Neural cell (in vitro differentiated cells): Measurements from ENCODE around the gene HS3ST2. TPM values are rescaled to one million over a fixed set of nuclear protein-coding genes. Genes with fewer than 3 reads are reported as not detected.

ENCODE experiments used
- H2AFZ ChIP-seq: fragments of 200-600, 300-800 bp; sonication (generic), shearing (Covaris generic); 2 replicates; pipeline ENCODE4 v1.6.0; 2014; ENCODE audit warnings: low read depth, mild to moderate bottlenecking, antibody characterized with exemption, low read length, moderate library complexity
- H3F3A ChIP-seq: fragments of 200-600 bp; shearing (Covaris generic); 2 replicates; pipeline ENCODE4 v1.6.1; 2016; ENCODE audit warnings: mild to moderate bottlenecking, moderate library complexity, mixed read lengths, antibody characterized with exemption, low read length; ENCODE audit not compliant: insufficient read depth, poor library complexity, severe bottlenecking
- H3K27ac ChIP-seq: fragments of 200-600, 300-800 bp; sonication (generic), shearing (Covaris generic); 2 replicates; pipeline ENCODE4 v1.5.1; 2014; ENCODE audit warnings: mild to moderate bottlenecking, low read length, moderate library complexity
- H3K27me3 ChIP-seq: fragments of 300-800, 200-600 bp; sonication (generic), shearing (Covaris generic); 2 replicates; pipeline ENCODE4 v1.6.0; 2014; ENCODE audit warnings: mild to moderate bottlenecking, low read depth, low read length, moderate library complexity; ENCODE audit not compliant: insufficient read depth
- H3K36me3 ChIP-seq: fragments of 300-800, 200-600 bp; sonication (generic), shearing (Covaris generic); 2 replicates; pipeline ENCODE4 v1.5.1; 2014; ENCODE audit warnings: mild to moderate bottlenecking, antibody characterized with exemption, low read length, moderate library complexity; ENCODE audit not compliant: insufficient read depth
- H3K4me2 ChIP-seq: fragments of 300-800, 200-600 bp; sonication (generic), shearing (Covaris generic); 2 replicates; pipeline ENCODE4 v1.6.0; 2014; ENCODE audit warnings: mild to moderate bottlenecking, low read length
- H3K4me3 ChIP-seq: fragments of 300-800, 200-600 bp; sonication (generic), shearing (Covaris generic); 2 replicates; pipeline ENCODE4 v1.5.1; 2014; ENCODE audit warnings: mild to moderate bottlenecking, low read length, moderate library complexity
- H3K79me2 ChIP-seq: fragments of 200-600 bp; shearing (Covaris generic); replicated peaks from 2 replicates; pipeline ENCODE4 v1.6.0; 2014; ENCODE audit warnings: mild to moderate bottlenecking, low read length, moderate library complexity; ENCODE audit not compliant: insufficient read depth
- H3K9ac ChIP-seq: fragments of 300-800, 200-600 bp; sonication (generic), shearing (Covaris generic); 2 replicates; pipeline ENCODE4 v1.6.1; 2016; ENCODE audit warnings: mild to moderate bottlenecking, low read length, mixed read lengths
- H3K9me2 ChIP-seq: fragments of 200-600 bp; shearing (Covaris generic); 2 replicates; pipeline ENCODE4 v1.6.1; 2016; ENCODE audit warnings: mild to moderate bottlenecking, low read length, mixed read lengths; ENCODE audit not compliant: insufficient read depth
- H3K9me3 ChIP-seq: fragments of 200-600, 300-800 bp; sonication (generic), shearing (Covaris generic); 2 replicates; pipeline ENCODE4 v1.6.1; 2016; ENCODE audit warnings: mild to moderate bottlenecking, mixed run types, low read length, moderate library complexity, mixed read lengths
- H4K20me1 ChIP-seq: fragments of 200-600 bp; shearing (Covaris generic); 2 replicates; pipeline ENCODE4 v1.6.1; 2016; ENCODE audit warnings: mild to moderate bottlenecking, mixed run types; ENCODE audit not compliant: insufficient read depth
- EP300 ChIP-seq: fragments of 450-650 bp; conservative IDR thresholded peaks from 2 replicates; pipeline ENCODE4 v1.6.1; 2014; ENCODE audit warnings: antibody characterized with exemption, mild to moderate bottlenecking, moderate library complexity; ENCODE audit not compliant: poor library complexity, severe bottlenecking
- EZH2 ChIP-seq: fragments of 200-600, 300-800 bp; shearing (Covaris generic), sonication (generic); IDR thresholded peaks from 2 replicates; pipeline ENCODE4 v1.6.1; 2014; ENCODE audit warnings: antibody characterized with exemption, low read length, borderline replicate concordance, mild to moderate bottlenecking; ENCODE audit not compliant: insufficient read depth, poor library complexity, severe bottlenecking
- MXI1 ChIP-seq: fragments of 450-650 bp; conservative IDR thresholded peaks from 2 replicates; pipeline ENCODE4 v1.6.1; 2014; ENCODE audit warnings: antibody characterized with exemption, mild to moderate bottlenecking; ENCODE audit not compliant: poor library complexity, severe bottlenecking
- POLR2AphosphoS5 ChIP-seq: IDR thresholded peaks from 2 replicates; pipeline ENCODE4 v1.6.1; 2012
- RAD21 ChIP-seq: fragments of 450-650 bp; conservative IDR thresholded peaks from 2 replicates; pipeline ENCODE4 v1.6.1; 2014; ENCODE audit warnings: antibody characterized with exemption, mild to moderate bottlenecking, moderate library complexity
- SMC3 ChIP-seq: fragments of 450-650 bp; conservative IDR thresholded peaks from 2 replicates; pipeline ENCODE4 v1.6.1; 2014; ENCODE audit warnings: antibody characterized with exemption, mild to moderate bottlenecking, moderate library complexity; ENCODE audit not compliant: poor library complexity
- TAF1 ChIP-seq: IDR thresholded peaks from 2 replicates; pipeline ENCODE4 v1.6.1; 2012; ENCODE audit warnings: low read depth
- polyA plus RNA-seq: library from polyadenylated mRNA; depleted of rRNA; stranded (reverse); fragments of >200 nt; gene quantifications from 2 replicates; pipeline ENCODE4 v1.2.3, GENCODE V29; 2014
- TF ChIP-seq, protein P1 (sequence below): fragments of 450-650 bp; IDR thresholded peaks from 2 replicates; pipeline ENCODE4 v1.5.1; 2014; ENCODE audit warnings: antibody characterized with exemption, mild to moderate bottlenecking, moderate library complexity; ENCODE audit not compliant: poor library complexity, severe bottlenecking
- TF ChIP-seq, protein P2 (sequence below): IDR thresholded peaks from 2 replicates; pipeline ENCODE4 v1.6.1; 2012; ENCODE audit warnings: borderline replicate concordance

The HS3ST2 gene
- polyA plus RNA-seq, 1 donor from 2014 or later: 3.0 TPM

- Histone ChIP-seq H3K9me3 (no peaks in the 10 kb centered on the region), H3K27me3 (no peaks in the 10 kb centered on the region), H3K4me2 (no peak overlapping the region), H4K20me1 (no peaks in the 10 kb centered on the region), H3K36me3 (no peaks in the 10 kb centered on the region), H3K79me2 (no peaks in the 10 kb centered on the region), H3K27ac (no peak overlapping the region), H3F3A (no peaks in the 10 kb centered on the region), H3K4me3 (no peak overlapping the region), H2AFZ (no peak overlapping the region), H3K9ac (no peak overlapping the region), H3K9me2 (no peaks in the 10 kb centered on the region)
- TF ChIP-seq EZH2: no peak
- TF ChIP-seq SMC3: no peak
- TF ChIP-seq, protein P1, sequence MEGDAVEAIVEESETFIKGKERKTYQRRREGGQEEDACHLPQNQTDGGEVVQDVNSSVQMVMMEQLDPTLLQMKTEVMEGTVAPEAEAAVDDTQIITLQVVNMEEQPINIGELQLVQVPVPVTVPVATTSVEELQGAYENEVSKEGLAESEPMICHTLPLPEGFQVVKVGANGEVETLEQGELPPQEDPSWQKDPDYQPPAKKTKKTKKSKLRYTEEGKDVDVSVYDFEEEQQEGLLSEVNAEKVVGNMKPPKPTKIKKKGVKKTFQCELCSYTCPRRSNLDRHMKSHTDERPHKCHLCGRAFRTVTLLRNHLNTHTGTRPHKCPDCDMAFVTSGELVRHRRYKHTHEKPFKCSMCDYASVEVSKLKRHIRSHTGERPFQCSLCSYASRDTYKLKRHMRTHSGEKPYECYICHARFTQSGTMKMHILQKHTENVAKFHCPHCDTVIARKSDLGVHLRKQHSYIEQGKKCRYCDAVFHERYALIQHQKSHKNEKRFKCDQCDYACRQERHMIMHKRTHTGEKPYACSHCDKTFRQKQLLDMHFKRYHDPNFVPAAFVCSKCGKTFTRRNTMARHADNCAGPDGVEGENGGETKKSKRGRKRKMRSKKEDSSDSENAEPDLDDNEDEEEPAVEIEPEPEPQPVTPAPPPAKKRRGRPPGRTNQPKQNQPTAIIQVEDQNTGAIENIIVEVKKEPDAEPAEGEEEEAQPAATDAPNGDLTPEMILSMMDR: no peak
- TF ChIP-seq EP300: no peak
- no peak for TF ChIP-seq POLR2AphosphoS5
- TF ChIP-seq MXI1: no peak
- TF ChIP-seq, protein P2, sequence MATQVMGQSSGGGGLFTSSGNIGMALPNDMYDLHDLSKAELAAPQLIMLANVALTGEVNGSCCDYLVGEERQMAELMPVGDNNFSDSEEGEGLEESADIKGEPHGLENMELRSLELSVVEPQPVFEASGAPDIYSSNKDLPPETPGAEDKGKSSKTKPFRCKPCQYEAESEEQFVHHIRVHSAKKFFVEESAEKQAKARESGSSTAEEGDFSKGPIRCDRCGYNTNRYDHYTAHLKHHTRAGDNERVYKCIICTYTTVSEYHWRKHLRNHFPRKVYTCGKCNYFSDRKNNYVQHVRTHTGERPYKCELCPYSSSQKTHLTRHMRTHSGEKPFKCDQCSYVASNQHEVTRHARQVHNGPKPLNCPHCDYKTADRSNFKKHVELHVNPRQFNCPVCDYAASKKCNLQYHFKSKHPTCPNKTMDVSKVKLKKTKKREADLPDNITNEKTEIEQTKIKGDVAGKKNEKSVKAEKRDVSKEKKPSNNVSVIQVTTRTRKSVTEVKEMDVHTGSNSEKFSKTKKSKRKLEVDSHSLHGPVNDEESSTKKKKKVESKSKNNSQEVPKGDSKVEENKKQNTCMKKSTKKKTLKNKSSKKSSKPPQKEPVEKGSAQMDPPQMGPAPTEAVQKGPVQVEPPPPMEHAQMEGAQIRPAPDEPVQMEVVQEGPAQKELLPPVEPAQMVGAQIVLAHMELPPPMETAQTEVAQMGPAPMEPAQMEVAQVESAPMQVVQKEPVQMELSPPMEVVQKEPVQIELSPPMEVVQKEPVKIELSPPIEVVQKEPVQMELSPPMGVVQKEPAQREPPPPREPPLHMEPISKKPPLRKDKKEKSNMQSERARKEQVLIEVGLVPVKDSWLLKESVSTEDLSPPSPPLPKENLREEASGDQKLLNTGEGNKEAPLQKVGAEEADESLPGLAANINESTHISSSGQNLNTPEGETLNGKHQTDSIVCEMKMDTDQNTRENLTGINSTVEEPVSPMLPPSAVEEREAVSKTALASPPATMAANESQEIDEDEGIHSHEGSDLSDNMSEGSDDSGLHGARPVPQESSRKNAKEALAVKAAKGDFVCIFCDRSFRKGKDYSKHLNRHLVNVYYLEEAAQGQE: no peak
- no peak for TF ChIP-seq RAD21
- no peak for TF ChIP-seq TAF1
Measured at GRCh38 chr16:22859925-22860324, 46.0 kb downstream of the HS3ST2 start.

DNA sequence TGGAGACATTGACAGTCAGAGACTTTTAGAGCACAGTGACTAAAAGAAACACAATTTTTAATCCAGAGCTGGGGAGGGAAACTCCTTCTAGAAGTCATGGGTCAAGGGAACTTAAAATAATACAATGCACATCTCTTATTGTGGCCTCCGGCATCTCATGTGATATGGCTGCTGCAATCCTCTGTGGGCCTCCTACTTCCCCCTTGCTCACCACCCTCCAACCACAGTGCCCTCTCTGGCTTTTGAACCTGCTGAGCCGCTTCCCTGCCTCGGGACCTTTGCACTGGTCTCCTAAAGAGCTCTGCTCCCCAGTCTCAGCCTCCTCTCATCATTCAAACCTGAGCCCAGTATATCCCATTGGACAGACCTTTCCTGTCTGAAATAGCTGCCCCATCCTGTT is 47.6 kb downstream of the HS3ST2 start:
- Histone ChIP-seq H3K79me2 (no peaks in the 10 kb centered on the region), H3K36me3 (no peaks in the 10 kb centered on the region), H3K27ac (no peak overlapping the region), H3F3A (no peaks in the 10 kb centered on the region), H3K9ac (no peak overlapping the region), H4K20me1 (no peaks in the 10 kb centered on the region), H3K9me3 (no peaks in the 10 kb centered on the region), H3K27me3 (no peaks in the 10 kb centered on the region), H2AFZ (no peak overlapping the region), H3K9me2 (no peaks in the 10 kb centered on the region), H3K4me2 (no peak overlapping the region), H3K4me3 (no peak overlapping the region)
- no peak for TF ChIP-seq SMC3
- TF ChIP-seq RAD21: no peak
- TF ChIP-seq MXI1: no peak
- TF ChIP-seq POLR2AphosphoS5: no peak
- TF ChIP-seq, protein P2: no peak
- TF ChIP-seq, protein P1: no peak
- TF ChIP-seq TAF1: no peak
- no peak for TF ChIP-seq EZH2
- TF ChIP-seq EP300: no peak
